Germinal center (tissue), 1 donor: ENCODE measurements around the gene TCF19.
A peak's percentile ranks its signal among the peaks of the same experiment; 100 is the strongest.

Source experiments
- DNase-seq: peaks from one replicate; pipeline ENCODE4 v3.0.0; 2012; ENCODE audit warnings: mixed read lengths, low spot score

Gene TCF19, protein sequence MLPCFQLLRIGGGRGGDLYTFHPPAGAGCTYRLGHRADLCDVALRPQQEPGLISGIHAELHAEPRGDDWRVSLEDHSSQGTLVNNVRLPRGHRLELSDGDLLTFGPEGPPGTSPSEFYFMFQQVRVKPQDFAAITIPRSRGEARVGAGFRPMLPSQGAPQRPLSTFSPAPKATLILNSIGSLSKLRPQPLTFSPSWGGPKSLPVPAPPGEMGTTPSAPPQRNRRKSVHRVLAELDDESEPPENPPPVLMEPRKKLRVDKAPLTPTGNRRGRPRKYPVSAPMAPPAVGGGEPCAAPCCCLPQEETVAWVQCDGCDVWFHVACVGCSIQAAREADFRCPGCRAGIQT

DNA sequence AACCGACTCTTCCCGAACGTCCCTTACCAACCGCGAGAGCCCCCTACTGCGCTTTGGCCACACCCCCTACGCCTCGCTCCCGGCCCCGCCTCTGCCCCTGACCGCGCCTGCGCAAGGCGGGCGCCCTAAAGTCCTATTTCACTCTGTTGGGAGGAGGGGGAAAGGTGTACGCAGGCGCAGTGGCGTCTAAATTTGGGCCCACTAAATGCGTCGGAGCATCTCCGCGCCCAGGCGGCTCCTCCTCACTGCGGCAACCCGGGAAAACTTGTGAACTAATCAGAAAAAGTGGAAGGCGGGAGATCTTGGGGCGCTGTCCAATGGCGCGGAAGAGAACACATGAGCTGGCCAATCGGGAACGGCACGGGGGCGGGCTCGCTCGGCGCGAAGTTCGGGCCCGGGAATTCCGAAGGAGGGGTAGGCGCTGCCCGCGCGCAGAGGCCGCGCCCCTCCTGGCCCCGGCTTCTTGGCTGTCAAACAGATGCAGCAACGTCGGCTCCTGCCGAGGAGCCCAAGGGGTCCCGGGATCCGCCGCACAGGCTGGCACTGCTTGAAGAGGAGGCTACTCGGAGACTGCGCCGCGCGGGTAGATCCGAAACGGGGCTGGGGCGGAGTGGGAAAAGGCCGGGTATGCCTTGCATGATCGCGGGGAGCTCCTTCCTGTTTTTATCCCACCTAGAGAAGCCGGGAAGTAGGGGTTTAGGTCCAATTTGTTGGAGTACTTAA lies at the start of gene TCF19:
TSS of gene TCF19 (plus strand) at position 450 of the 723 bp plus-strand sequence. CDS start 881 bp downstream, outside the sequence.
- DNase-seq, result peak; percentile 100

DNA sequence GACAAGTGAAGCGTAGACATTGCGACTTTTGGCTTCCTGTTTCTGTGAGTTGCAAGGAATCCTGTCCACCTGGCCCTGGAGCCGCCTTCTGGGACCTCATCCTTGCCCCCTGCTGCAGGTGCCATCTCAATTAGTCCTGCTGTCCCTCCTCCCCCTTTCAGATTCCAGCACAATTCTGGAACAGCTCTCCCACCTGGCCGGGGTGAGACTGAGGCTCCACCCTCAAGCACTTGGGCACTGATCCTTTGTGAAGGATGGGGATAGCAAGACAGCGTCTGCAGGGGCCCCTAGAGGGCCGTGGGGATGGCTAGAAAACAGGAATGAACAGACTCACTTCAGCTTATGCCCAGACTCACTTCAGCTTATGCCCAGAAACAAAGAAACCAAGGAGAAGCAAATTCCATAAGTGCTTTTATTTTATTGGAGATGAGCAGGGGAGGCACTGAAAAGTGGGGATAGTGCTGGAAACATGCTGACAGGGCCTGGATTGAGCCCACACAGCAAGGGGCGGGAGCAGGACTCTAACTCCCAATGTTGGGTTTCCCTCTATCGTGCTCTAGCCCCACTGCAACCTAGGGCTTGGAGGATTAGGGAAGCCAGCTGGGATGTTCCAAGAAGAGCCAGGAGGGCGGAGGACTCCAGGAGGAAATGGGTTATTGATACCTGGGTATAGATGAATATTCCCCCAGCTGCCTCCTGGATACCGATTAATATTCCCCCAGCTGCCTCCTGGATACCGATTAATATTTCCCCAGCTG lies 47.4 kb upstream of the TCF19 start:
- no peak for DNase-seq

DNA sequence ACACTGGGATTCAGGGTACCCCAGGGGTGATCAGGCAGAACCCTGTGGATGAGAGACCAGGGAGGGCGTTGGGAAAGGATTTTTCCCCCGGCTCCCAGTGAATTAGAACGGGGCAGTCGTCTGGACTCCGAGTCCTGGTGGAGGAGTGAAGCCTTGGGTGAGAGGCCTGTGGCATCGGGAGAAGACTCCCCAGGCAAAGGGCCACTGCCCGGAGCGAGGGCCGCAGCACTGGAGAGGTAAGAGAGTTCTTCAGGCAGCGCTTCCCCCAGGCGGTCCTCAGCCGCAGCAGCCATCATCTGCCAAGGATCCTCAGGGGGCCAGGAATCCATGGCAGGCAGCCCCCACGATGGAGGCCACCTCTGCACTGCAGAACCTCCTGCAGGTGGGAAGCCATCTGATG lies 46.7 kb upstream of the TCF19 start:
- no peak for DNase-seq

DNA sequence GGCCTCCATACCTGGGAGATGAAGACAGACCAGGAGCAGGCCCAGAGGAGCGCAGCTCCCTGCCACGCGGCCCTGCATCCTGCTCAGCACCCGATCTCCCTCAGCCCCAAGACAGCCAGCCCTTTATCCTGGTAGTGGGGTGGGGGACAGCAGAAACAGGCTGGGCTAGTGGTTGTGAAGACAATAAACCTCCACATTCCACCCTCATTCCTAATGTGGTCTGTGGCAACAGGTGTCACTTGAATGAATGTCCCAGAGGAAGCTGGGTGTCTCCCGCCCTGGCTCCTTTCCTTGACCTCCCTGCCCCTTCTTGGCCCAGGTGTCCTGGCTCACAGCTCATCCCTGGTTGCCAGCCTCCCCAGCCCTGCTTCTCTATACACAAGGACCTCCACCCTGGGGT lies 45.9 kb upstream of the TCF19 start, which contains the start of gene C6orf15:
TSS of gene C6orf15 (minus strand) at position 98 of the 400 bp plus-strand sequence. CDS start at position 78, 20 bp downstream.
- DNase-seq, result no peak

DNA sequence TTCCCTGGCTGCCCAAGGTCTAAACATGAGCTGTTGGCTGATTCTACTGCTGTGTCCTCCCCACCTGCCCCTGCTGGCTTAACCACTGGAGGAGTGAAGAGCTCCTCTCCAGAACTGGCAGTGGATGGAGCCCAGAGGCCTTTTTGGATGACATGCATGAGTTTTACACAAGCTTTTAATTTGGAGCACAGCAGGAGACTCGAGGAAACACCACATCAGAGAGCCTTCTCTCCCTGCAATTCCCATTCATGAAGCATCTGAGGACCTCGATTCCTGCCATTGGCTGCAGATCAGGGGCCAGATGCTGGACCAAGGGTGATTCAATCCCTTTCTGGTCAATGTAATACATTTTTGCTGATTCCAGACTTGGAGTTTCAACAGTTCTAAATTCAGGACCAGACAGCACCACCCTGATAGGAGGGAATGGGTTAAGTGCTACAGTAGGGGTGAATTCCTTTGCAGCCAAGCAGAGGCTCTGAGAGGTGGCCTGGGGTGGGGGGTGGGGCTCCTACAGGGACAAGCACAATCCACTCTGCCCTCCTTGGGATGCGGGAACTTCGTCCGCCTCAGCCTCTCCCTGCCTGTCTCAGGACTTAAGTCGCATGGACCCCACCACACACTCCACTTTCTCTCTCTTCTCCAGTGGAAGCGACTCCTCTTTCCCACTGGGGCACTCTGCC lies 44.4 kb upstream of the TCF19 start:
- DNase-seq, result no peak

DNA sequence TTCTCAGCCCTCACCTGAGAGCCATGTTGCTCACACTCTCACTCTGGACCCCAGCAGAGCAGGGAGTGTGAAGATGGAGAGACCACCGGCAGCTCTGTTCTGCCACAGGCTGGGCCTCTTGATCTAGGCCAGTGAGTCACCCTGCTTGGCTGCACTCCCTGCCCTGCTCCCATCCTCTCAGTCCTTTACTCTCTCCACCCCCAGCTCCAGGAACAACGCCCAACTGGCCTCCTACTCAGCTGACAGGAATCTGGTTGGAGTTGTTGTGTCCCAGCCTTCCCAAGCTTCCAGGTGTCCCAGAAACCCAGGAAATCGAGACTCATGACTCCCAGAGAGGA lies 43.9 kb upstream of the TCF19 start, which contains the start of gene PSORS1C1:
TSS of gene PSORS1C1 (plus strand) at position 260 of the 338 bp plus-strand sequence. CDS start 14,833 bp downstream, outside the sequence.
- DNase-seq, result no peak

DNA sequence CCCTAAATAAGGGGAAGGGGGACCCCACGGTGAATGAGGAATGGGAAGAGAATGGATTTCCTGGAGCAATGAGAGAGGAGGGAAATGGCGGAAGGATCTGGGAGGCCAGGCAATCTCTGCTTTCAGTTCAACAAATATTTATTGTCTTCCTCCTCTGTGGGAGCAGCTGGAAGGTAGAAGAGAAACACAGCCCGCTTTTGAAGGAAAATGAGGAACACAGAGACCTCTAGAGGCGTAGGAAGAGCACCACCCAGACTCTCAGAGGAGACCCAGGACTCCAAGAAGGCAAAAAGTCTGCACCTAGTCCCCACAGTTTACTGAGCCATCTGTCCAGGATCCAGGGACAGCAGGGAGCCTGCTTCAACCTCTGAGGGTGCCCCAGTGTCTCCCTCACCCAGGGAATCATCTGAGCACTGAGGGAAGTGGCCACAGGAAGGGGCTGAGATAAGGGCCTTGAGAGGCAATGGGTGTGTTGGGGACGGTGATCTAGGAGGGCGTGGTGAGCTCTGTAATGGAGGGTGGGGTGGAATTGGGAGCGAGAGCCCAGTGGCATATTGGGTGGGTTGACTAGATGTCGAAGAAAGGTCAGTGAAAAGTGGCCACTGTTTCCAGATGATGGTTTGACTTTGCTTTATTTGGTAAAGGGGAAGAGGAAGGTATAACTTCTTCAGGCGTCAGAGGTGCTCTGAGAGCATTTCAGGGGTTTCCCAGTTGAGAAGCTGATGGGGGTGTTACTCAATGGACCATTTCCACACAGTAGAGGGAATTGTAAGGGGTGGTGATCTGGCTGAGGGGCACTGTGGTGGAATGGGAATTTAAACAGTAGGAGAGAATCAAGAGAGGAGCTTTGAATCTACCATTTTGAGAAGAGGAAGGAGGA lies 43.2 kb upstream of the TCF19 start:
- DNase-seq, result no peak

DNA sequence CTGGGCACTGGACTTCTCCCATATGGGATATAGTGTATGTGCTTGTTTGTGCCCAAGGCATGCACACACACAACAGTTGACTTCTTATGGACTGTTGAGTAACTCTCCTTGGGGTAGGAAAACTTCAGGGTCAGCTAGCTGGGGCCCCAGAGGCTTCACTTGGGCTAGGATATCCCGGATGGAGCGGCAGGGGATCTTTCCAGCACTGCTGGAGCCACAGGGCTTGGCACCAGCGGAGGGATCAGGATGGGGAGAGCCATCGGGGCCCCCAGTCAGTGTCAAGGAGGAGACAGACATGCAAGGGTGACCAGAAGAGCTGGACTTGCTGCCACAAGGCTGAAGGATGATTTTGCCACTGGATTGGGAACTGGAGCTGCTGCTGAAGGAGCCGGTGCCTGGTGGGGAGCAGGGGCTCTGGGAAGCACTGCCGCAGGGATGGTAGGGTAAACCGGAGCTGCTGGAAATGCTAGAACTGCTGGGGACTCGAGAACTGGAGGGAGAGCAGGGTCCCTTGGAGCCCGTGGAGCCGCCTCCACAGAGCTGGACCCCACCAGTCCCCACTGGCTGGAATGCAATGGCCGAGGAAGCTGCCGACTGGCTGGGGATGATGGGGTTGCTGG lies 42.3 kb upstream of the TCF19 start:
- no peak for DNase-seq

DNA sequence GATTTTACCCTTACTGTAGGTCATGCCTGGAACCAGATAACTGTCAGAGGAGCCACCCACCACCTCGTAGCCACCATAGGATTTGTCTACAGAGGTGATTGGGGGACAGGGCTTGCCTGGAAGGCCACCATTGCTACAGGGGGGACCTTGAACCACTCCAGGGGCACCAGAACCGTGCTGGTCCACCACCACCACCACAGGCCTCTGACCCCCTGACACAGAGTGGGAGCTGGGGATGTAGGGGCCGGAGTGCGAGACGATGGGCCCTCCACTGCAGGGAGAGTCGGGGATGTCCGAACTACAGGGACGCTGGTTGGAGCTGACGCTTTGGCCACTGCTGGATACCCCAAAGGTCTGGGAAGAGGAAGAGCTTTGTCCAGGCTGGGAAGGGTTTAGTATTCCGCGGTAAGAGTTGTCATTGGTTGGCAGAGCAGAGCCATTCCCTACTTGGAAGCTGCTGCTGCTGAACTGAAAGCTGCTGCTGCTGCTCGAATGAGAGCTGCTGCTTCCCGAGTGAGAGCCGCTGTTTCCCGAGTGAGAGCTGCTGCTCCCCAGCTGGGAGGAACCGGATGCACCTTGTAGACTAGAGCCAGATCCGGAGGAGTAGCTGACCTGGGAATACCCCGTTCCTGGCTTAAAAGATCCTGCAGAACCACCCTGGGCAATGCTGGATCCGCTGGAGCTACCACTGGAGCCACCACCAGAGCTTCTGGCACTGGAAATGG lies 41.6 kb upstream of the TCF19 start:
- no peak for DNase-seq

DNA sequence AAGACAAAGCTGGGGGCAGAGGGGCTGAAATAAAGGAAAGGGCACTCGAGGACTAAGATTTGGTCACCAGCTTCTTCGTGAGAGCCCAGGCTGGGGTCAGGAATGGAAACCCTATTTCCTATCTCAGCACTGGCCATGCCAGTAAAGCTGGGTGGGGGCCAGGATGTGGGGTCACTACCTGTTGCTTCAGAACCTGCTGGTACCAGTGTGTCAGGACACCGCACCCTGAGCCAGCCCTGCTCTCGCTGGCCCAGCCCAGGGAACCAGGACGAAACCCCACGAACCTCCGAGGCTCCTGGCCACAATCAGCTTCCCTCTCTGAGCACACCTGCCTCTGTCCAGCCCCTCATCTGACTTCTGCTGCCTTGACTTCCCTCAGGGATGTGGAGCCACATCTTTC lies 40.2 kb upstream of the TCF19 start:
- DNase-seq, result no peak

DNA sequence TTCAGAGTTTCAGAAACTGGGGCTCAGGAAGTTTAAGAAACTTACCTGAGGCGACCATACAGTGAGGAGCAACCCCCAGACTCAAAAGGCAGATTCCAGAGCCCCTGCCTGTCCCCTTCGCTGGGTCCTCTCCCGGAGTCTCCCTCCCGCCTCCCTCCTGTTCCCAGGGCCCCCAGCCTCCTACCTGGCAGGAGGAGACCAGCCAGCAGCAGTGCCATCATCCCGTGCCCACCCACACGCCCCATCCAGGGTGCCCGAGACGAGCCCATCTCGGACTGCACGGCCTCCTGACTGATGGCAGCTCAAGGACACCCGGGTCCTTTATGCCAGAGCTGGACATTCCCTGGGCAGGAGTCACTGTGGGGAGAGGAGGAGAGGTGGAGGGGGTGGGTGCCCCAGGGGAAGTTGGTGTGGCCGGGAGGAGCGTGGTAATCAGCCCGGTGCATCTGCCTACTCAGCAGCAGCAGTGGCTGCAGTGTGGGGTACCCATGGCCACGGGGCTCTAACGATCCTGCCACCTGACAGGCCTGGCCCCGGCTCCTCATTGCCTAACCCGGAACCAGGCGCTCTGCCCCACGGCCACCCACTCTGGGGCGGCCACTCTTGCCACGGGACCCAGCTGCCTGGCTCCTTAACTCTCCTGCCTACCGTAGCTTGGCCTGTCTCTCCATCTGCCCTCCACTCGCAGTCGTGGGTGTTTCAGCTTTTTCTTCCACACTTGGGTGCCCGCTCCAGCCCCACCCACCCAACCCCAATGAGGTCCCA lies 38.1 kb upstream of the TCF19 start, which contains the start of gene CDSN:
TSS of gene CDSN (minus strand) at position 296 of the 765 bp plus-strand sequence. CDS start at position 269, 27 bp downstream.
- DNase-seq, result no peak

DNA sequence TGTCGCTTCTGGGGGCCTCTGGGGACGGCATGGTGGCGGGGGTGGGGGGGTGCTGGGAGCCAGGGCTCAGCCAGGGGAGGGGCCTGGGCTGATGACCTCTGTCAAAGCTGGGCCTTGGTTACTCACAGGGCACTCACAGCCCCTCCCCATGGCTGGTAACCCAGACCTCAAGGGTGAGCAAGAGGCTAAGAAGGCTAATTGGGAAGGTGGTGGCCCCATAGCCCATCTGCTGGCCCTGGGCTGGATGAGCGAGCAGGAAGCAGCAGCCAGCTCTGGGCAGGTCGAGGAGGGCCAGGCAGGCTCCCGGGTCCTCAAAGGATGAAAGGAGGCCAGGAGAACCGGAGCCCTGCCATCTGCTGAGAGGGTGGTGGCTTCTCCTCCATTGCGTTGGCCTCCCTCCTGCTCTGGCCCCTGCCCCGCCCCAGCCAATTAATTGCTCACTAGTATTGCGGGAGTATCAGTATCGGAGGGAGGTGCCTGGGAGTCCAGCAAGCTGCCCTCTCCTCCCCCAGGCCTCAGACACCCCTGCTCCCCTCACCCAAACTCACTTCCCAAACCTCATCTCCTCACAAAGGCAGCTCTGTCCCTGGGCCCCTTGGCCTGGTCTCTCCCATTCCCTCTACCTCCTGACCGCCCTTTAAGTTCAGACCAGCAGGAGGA lies 37.1 kb upstream of the TCF19 start:
- no peak for DNase-seq

DNA sequence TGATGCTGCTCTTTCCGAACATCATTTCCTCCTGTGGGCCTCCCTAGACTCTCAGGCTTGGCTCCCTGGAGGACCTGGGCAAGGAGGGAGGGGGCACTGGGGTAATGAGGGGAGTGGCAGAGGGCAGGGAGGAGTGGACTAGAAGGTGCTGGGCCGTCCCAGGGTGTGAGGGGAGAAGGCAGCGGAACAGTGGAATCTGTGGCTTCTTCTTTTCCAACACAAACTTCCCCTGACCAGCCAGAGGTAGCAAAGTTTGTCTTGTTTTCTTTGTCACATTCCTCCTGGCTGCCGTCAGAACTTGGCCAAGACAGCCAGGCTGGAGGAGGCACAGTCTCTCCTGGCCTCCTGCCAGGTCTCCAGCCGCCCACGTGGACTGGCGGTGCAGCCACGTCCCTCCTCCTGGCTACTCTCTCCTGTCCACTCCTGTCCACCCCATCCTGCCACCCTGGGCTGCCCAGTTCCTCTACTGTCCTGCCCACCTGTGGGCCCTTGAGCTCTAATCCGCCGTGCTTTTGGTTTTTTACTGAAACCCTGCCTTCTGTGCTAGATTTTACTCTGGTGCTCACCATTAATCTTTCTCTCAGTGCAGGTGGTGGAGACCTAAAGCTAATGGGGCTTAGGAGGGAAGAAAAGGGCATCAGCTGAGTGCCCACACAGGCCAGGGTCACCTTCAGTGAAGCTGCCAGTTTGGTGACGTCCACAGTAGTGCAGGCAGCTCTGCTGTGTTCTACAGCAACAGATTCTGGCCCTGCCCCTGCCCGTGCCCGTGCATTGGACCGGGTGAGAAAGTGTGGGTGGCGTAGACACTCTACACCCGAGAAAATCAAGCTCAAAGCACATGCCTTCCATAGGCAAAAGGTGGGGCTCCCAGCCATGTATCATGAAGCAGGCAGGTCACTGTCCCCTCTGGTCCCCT lies 35.3 kb upstream of the TCF19 start:
- DNase-seq, result no peak

DNA sequence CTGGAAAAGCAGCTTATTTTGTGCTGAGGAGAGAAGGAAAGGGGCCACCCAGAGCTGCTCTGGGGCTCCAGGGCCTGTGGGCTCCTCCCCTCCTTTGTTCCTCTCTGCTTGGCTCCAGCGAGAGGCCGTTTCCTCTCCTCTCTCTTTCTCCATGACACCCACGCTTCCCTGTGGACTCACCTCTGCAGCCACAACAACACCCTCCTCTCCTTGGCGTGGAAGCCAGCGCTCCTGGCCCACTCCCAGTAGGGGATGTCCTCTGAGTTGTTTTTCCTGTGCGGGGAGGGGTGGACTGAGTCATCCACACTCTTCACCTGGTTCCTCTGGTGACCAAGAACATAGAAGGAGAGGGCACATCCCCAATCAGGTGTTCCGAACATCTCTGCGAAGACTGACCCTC lies 33.2 kb upstream of the TCF19 start:
- DNase-seq, result no peak

DNA sequence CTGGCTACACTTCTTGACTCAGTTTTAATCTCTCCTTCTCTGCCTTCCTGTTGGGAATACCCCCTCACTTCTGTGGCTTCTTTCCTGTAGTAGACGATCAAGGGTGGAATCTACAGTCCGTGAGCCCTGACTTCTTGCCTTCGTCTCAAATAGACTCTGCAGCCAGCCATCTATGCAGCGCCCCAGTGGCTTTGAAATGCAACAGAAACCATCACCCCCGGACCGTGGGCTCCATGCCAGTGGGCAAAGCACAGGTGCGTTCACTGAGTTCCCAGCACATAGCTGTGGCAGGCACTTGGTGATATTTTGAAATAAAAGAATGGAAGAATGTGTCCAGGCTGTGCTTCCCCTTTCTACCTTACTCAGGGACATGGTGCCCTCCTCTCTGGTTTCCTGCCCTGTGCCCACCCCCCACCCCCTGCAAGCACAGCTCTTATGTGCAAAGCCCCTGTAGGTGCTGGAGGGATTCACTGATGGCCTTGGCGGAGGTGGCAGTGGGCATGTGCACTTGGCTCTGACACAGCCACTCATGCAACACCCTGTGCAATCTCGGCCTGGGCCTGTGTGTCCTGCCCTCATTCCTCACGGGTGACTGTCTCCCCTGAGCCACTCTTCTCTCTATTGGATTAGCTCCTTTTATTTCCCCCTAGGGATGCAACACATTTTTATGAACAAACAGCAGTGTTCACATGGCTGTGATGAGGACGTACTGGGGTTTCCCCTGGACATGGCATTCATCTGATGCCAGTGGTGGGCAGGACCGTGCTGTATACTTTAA lies 32.6 kb upstream of the TCF19 start:
- no peak for DNase-seq

DNA sequence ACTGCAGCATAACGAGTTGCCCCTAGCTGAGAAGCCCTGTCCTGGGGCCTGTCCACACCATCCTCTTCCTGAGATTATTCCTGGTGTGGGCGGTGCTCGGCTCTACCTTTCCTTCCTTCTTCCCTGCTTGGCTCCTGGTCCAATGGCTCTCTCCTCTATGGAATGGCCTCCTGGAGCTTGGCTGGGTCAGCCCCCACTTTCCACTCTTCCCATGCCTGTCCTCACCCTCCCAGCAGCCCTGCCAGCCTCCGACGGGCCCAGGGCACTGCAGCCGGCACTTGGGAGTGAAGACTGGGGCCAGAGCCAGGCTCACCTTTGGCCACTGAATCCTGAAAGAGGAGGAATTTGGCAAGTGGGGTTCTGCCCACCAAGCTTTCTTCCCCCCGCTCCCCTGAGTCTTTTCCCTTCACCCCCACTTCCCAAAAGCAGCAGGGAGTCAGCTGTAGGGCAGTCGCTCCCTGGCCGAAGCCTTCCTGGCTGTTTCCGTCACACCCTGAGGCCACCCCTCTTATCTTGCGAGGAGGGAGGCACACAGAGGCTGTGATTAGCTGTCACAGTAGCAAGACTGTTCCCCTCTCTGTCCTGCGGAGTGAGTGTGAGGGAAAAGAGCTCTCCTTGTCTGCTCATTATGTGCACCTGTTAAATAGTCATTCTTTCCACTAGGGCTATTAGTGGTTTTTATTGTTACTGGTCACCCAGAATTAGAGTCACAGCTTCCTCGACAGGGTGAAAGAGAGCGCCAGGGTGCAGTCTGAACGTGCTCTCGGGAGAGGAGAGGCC lies 31.8 kb upstream of the TCF19 start:
- no peak for DNase-seq
